A673 (cell line): Measurements from ENCODE around the gene NAALADL2. TPM values are rescaled to one million over a fixed set of nuclear protein-coding genes. Genes with fewer than 3 reads are reported as not detected.

Experiments
- BruUV-seq: library from RNA; stranded (reverse); fragments of 400-500 nt; replicated peaks from 2 replicates; lab custom pipeline; 2021; lab: Mats Ljungman, UMichigan
- CTCF ChIA-PET: fragments of 300-600 bp; sonication (Branson Sonifier 250); formaldehyde crosslinking; loops from one replicate; lab custom pipeline; 2022; ENCODE audit warnings: antibody characterized with exemption; lab: Charles Lee
- POLR2A ChIA-PET: fragments of 300-600 bp; sonication (Branson Sonifier 250); formaldehyde crosslinking; loops from one replicate; lab custom pipeline; 2022; ENCODE audit warnings: antibody characterized with exemption; ENCODE audit not compliant: low non-redundant PET; lab: Charles Lee
- DNase-seq: peaks from one replicate; pipeline ENCODE4 v3.0.0-alpha.2; 2015; ENCODE audit warnings: low spot score
- H3K27ac ChIP-seq: fragments of 200-600 bp; sonication (generic); 2 replicates; pipeline ENCODE4 v1.5.1; 2016; ENCODE audit warnings: mixed run types, low read depth, mild to moderate bottlenecking, mixed read lengths, antibody characterized with exemption, low read length; ENCODE audit not compliant: poor library complexity, severe bottlenecking
- H3K27me3 ChIP-seq: fragments of 200-600 bp; sonication (generic); replicated peaks from 2 replicates; pipeline ENCODE4 v1.6.1; 2017; ENCODE audit warnings: mixed run types, low read depth, mild to moderate bottlenecking, mixed read lengths, antibody characterized with exemption, low read length; ENCODE audit not compliant: insufficient read depth, poor library complexity
- H3K36me3 ChIP-seq: fragments of 200-600 bp; sonication (generic); 2 replicates; pipeline ENCODE4 v1.6.1; 2016; ENCODE audit warnings: mixed run types, mild to moderate bottlenecking, mixed read lengths, antibody characterized with exemption, low read length; ENCODE audit not compliant: insufficient read depth, poor library complexity, severe bottlenecking
- H3K4me1 ChIP-seq: fragments of 200-600 bp; sonication (generic); 2 replicates; pipeline ENCODE4 v1.6.1; 2017; ENCODE audit warnings: mixed run types, mild to moderate bottlenecking, mixed read lengths, antibody characterized with exemption, low read length; ENCODE audit not compliant: insufficient read depth, poor library complexity, severe bottlenecking
- H3K4me3 ChIP-seq: fragments of 200-600 bp; sonication (generic); 2 replicates; pipeline ENCODE4 v1.5.1; 2016; ENCODE audit warnings: low read depth, mixed run types, mild to moderate bottlenecking, mixed read lengths, low read length; ENCODE audit not compliant: poor library complexity, severe bottlenecking
- H3K9me3 ChIP-seq: fragments of 200-600 bp; sonication (generic); 2 replicates; pipeline ENCODE4 v1.6.1; 2016; ENCODE audit warnings: mixed run types, low read depth, mild to moderate bottlenecking, mixed read lengths, antibody characterized with exemption, low read length; ENCODE audit not compliant: poor library complexity, severe bottlenecking
- EZH2 ChIP-seq: fragments of 200-600 bp; sonication (generic); IDR thresholded peaks from 2 replicates; pipeline ENCODE4 v1.6.1; 2017; ENCODE audit warnings: borderline replicate concordance, low read depth, mild to moderate bottlenecking, mixed read lengths, antibody characterized with exemption, low read length; ENCODE audit not compliant: poor library complexity, severe bottlenecking
- intact Hi-C: fragments of 100-400 bp; cut with micrococcal nuclease; formaldehyde crosslinking; loops from one replicate; pipeline ENCODE4 v1.10.0; 2022; ENCODE audit not compliant: unreplicated experiment
- total RNA-seq: library from RNA; stranded (reverse); gene quantifications from 2 replicates; pipeline ENCODE4 v1.2.3, GENCODE V29; 2021
- TF ChIP-seq, protein P1 (sequence below): fragments of 300-800, 200-600 bp; sonication (generic); conservative IDR thresholded peaks from 2 replicates; pipeline ENCODE4 v1.5.1; 2017; ENCODE audit warnings: low read depth, mild to moderate bottlenecking, antibody characterized with exemption, low read length, moderate library complexity, mixed read lengths

Gene NAALADL2
- total RNA-seq, 1 experiment from 2014 or later: 0.64 TPM

- Histone ChIP-seq H3K4me3 (no peak overlapping the region), H3K36me3 (no peaks in the 10 kb centered on the region), H3K9me3 (no peaks in the 10 kb centered on the region), H3K27ac (no peak overlapping the region), H3K27me3 (no peaks in the 10 kb centered on the region), H3K4me1 (peaks cover 9% of the 10 kb centered on the region)
- intact Hi-C loops: no loop called here
- POLR2A ChIA-PET: no interaction called here
- DNase-seq: no peak
- no TSS peak for BruUV-seq
- CTCF ChIA-PET: no interaction called here
- TF ChIP-seq, protein P1, sequence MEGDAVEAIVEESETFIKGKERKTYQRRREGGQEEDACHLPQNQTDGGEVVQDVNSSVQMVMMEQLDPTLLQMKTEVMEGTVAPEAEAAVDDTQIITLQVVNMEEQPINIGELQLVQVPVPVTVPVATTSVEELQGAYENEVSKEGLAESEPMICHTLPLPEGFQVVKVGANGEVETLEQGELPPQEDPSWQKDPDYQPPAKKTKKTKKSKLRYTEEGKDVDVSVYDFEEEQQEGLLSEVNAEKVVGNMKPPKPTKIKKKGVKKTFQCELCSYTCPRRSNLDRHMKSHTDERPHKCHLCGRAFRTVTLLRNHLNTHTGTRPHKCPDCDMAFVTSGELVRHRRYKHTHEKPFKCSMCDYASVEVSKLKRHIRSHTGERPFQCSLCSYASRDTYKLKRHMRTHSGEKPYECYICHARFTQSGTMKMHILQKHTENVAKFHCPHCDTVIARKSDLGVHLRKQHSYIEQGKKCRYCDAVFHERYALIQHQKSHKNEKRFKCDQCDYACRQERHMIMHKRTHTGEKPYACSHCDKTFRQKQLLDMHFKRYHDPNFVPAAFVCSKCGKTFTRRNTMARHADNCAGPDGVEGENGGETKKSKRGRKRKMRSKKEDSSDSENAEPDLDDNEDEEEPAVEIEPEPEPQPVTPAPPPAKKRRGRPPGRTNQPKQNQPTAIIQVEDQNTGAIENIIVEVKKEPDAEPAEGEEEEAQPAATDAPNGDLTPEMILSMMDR: no peak
- no peak for TF ChIP-seq EZH2
Measured at GRCh38 chr3:175316799-175317198, 457.7 kb downstream of the NAALADL2 start.

DNA sequence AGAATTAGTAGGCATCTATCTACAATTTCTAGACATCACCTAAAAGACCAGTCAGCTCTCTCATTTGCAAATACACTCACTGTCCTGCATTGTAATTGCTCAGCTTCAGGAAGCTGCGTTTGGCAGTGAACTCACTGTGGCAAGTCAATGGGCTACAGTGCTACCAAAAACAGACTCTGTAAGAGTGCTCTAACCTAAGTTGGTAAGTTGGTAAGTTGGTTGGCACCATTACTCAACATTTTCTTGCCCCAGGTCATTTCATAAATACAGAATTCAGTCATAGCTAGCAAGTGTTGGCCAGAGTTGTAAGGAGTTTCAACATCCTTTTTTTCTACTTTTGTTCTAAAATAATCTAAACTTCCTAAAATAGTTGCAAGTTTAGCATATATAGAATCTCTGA, 466.3 kb downstream of the NAALADL2 start:
- Histone ChIP-seq H3K4me1 (no peaks in the 10 kb centered on the region), H3K27me3 (no peaks in the 10 kb centered on the region), H3K36me3 (no peaks in the 10 kb centered on the region), H3K4me3 (no peak overlapping the region), H3K9me3 (no peaks in the 10 kb centered on the region), H3K27ac (no peak overlapping the region)
- TF ChIP-seq, protein P1: no peak
- no peak for TF ChIP-seq EZH2
- ChIA-PET CTCF (no interaction called here), POLR2A (no interaction called here)
- DNase-seq: no peak
- intact Hi-C loops: no loop called here
- no TSS peak for BruUV-seq

DNA sequence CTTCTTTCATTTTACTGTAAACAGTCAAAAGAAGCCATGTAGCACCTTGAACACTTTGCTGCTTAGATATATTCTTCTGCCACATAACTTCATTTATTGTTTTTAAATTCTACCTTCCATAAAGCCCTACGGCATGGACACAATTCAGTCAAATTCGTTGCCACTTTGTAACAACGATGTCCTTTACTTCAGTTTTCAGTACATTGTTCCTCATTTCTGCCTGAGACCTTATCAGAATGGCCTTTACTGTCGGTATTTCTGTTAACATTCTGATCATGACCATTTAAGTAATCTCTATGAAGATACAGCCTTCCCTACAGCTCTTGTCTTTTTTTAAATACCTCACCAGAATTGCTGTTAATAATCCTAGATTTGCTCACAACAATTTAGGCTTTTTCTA, 466.9 kb downstream of the NAALADL2 start:
- DNase-seq: no peak
- no TSS peak for BruUV-seq
- H3K27me3 ChIP-seq: no peaks in the 10 kb centered on the region
- intact Hi-C loops: no loop called here
- H3K4me1 ChIP-seq: no peaks in the 10 kb centered on the region
- H3K4me3 ChIP-seq: no peak overlapping the region
- no peak overlapping the region for H3K27ac ChIP-seq
- H3K9me3 ChIP-seq: no peaks in the 10 kb centered on the region
- no peak for TF ChIP-seq EZH2
- TF ChIP-seq, protein P1: no peak
- no peaks in the 10 kb centered on the region for H3K36me3 ChIP-seq
- ChIA-PET CTCF (no interaction called here), POLR2A (no interaction called here)
